NCI-H1417 (cell line): Measurements from ENCODE around the gene PRKN.
A peak's percentile ranks its signal among the peaks of the same experiment; 100 is the strongest.

Experiments used
- DNase-seq, 3 experiments: peaks; one replicate each; lab custom pipeline; 2025; lab: John Stamatoyannopoulos, UW

The PRKN gene

GRCh38 chr6:162373868-162374267, 353.7 kb downstream of the PRKN start:
- no peak for DNase-seq

GRCh38 chr6:162373192-162373591, 354.4 kb downstream of the PRKN start:
- DNase-seq: no peak

- no peak for DNase-seq
Measured at GRCh38 chr6:162372106-162372505, 355.5 kb downstream of the PRKN start.

GRCh38 chr6:162371121-162371520, 356.4 kb downstream of the PRKN start:
- peak in 1 of 3 experiments; percentile 12 for DNase-seq

- DNase-seq: no peak
Measured at GRCh38 chr6:162369091-162369490, 358.5 kb downstream of the PRKN start.

GRCh38 chr6:162364488-162364887, 363.1 kb downstream of the PRKN start:
- no peak for DNase-seq

GRCh38 chr6:162363757-162364156, 363.8 kb downstream of the PRKN start:
- DNase-seq: no peak

GRCh38 chr6:162360901-162361567, 366.5 kb downstream of the PRKN start:
- no peak for DNase-seq

- no peak for DNase-seq
Measured at GRCh38 chr6:162358625-162359024, 368.9 kb downstream of the PRKN start.

- peak in 1 of 3 experiments; percentile 17 for DNase-seq
Measured at GRCh38 chr6:162345051-162345511, 382.5 kb downstream of the PRKN start.

GRCh38 chr6:162344646-162345010, 382.9 kb downstream of the PRKN start:
- DNase-seq: no peak

GRCh38 chr6:162343936-162344645, 383.5 kb downstream of the PRKN start:
- DNase-seq: no peak

- DNase-seq: no peak
Measured at GRCh38 chr6:162343198-162343935, 384.2 kb downstream of the PRKN start.

- DNase-seq: peak in 1 of 3 experiments; percentile 26
Measured at GRCh38 chr6:162337412-162337811, 390.2 kb downstream of the PRKN start.

GRCh38 chr6:162336359-162336758, 391.2 kb downstream of the PRKN start:
- DNase-seq: no peak

- DNase-seq: no peak
Measured at GRCh38 chr6:162332365-162332764, 395.2 kb downstream of the PRKN start.

GRCh38 chr6:162331911-162332310, 395.7 kb downstream of the PRKN start:
- no peak for DNase-seq

- DNase-seq: no peak
Measured at GRCh38 chr6:162325826-162326225, 401.7 kb downstream of the PRKN start.

GRCh38 chr6:162325051-162325450, 402.5 kb downstream of the PRKN start:
- DNase-seq: no peak

GRCh38 chr6:162315291-162315690, 412.3 kb downstream of the PRKN start:
- DNase-seq: no peak

GRCh38 chr6:162313922-162314660, 413.5 kb downstream of the PRKN start:
- DNase-seq: peak in 1 of 3 experiments; percentile 9

- no peak for DNase-seq
Measured at GRCh38 chr6:162307865-162308264, 419.7 kb downstream of the PRKN start.
